GM12878 (cell line): ENCODE data around the gene OSMR. TPM values are rescaled to one million over a fixed set of nuclear protein-coding genes. Genes with fewer than 3 reads are reported as not detected.

Experiments used
- ATAC-seq: fragments of 200-7000 bp; cut with Tn5 transposase; 3 replicates; pipeline ENCODE4 v1.9.1; 2020; ENCODE audit warnings: mild to moderate bottlenecking, moderate library complexity
- BruUV-seq: library from RNA; stranded (reverse); fragments of 400-500 nt; replicated peaks from 2 replicates; lab custom pipeline; 2021; lab: Mats Ljungman, UMichigan
- CTCF ChIA-PET: fragments of 300-600 bp; sonication (Branson Sonifier 250); formaldehyde crosslinking; extraction: SDS; loops from one replicate; lab custom pipeline; 2021; ENCODE audit warnings: inconsistent platforms; lab: Yijun Ruan, JAX
- POLR2A ChIA-PET: fragments of 350-600 bp; formaldehyde crosslinking; extraction: SDS; loops from one replicate; lab custom pipeline; 2021; ENCODE audit warnings: inconsistent platforms; lab: Charles Lee
- RAD21 ChIA-PET: fragments of 300-600 bp; sonication (Branson Sonifier 250); formaldehyde crosslinking; loops from one replicate; lab custom pipeline; 2023; ENCODE audit warnings: antibody characterized with exemption; ENCODE audit not compliant: unreplicated experiment; lab: Charles Lee
- SMC1A ChIA-PET: fragments of 300-600 bp; sonication (Branson Sonifier 250); formaldehyde crosslinking; loops from one replicate; lab custom pipeline; 2023; ENCODE audit not compliant: unreplicated experiment, uncharacterized antibody; lab: Charles Lee
- DNase-seq: peaks from one replicate; pipeline ENCODE4 v3.0.0-alpha.2; 2011; ENCODE audit warnings: low read depth, low spot score
- FAIRE-seq: peaks from 3 replicates; lab custom pipeline; 2011; peaks lifted over from hg19 to GRCh38; lab: Jason Lieb, UNC
- H2AFZ ChIP-seq: 2 replicates; pipeline ENCODE4 v1.6.0; 2011; ENCODE audit warnings: low read depth, low read length, control low read depth; ENCODE audit not compliant: control insufficient read depth
- H3K27ac ChIP-seq: 2 replicates; pipeline ENCODE4 v1.5.1; 2011; ENCODE audit warnings: control low read depth; ENCODE audit not compliant: control insufficient read depth, insufficient read depth
- H3K27me3 ChIP-seq, 2 experiments: replicated peaks in 1 of 2; 2 replicates each; pipeline versions ENCODE4 v1.6.0 to v1.6.1; 2011; ENCODE audit warnings: low read length in 1 of 2; ENCODE audit not compliant: control insufficient read depth in 2 of 2, insufficient read depth in 2 of 2
- H3K36me3 ChIP-seq, 2 experiments: 2 replicates each; pipeline ENCODE4 v1.5.1; 2011; ENCODE audit warnings: low read length in 1 of 2; ENCODE audit not compliant: control insufficient read depth in 2 of 2, insufficient read depth in 2 of 2
- H3K4me1 ChIP-seq: 2 replicates; pipeline ENCODE4 v1.6.1; 2011; ENCODE audit warnings: mild to moderate bottlenecking, low read length, moderate library complexity, mixed read lengths; ENCODE audit not compliant: control insufficient read depth, insufficient read depth
- H3K4me2 ChIP-seq: 2 replicates; pipeline ENCODE4 v1.6.0; 2011; ENCODE audit warnings: control low read depth; ENCODE audit not compliant: control insufficient read depth, insufficient read depth
- H3K4me3 ChIP-seq: fragments of 200-600 bp; sonication (generic); 2 replicates; pipeline ENCODE4 v1.5.1; 2016
- H3K79me2 ChIP-seq: 2 replicates; pipeline ENCODE4 v1.6.0; 2011; ENCODE audit warnings: low read length; ENCODE audit not compliant: control insufficient read depth, insufficient read depth
- H3K9ac ChIP-seq: 2 replicates; pipeline ENCODE4 v1.8.0; 2011; ENCODE audit warnings: low read length, control low read depth, mixed read lengths; ENCODE audit not compliant: control insufficient read depth, insufficient read depth
- H3K9me3 ChIP-seq: replicated peaks from 3 replicates; pipeline ENCODE4 v1.5.1; 2011; ENCODE audit warnings: mild to moderate bottlenecking, low read length; ENCODE audit not compliant: control insufficient read depth, insufficient read depth
- H4K20me1 ChIP-seq: 2 replicates; pipeline ENCODE4 v1.6.0; 2011; ENCODE audit not compliant: control insufficient read depth, insufficient read depth
- CBFB ChIP-seq: IDR thresholded peaks from 2 replicates; pipeline ENCODE4 v1.6.1; 2016; ENCODE audit warnings: antibody characterized with exemption, low read depth
- CHD4 ChIP-seq: fragments of 200-600 bp; sonication (generic); IDR thresholded peaks from 2 replicates; pipeline ENCODE4 v1.6.1; 2016; ENCODE audit warnings: mild to moderate bottlenecking
- E4F1 ChIP-seq: fragments of 450-650 bp; IDR thresholded peaks from 2 replicates; pipeline ENCODE4 v1.6.1; 2018; ENCODE audit warnings: borderline replicate concordance, mild to moderate bottlenecking; ENCODE audit not compliant: partially characterized antibody
- EED ChIP-seq: sonication (generic); IDR thresholded peaks from 2 replicates; pipeline ENCODE4 v1.6.1; 2016; ENCODE audit warnings: antibody characterized with exemption, low read depth
- IKZF2 ChIP-seq, 2 experiments: fragments of 450-650 bp; IDR thresholded peaks; 2 replicates each; pipeline ENCODE4 v1.6.1; 2017; ENCODE audit warnings: mild to moderate bottlenecking in 2 of 2, moderate library complexity in 2 of 2
- KDM1A ChIP-seq: fragments of 200-600 bp; sonication (generic); IDR thresholded peaks from 2 replicates; pipeline ENCODE4 v1.6.1; 2016; ENCODE audit warnings: borderline replicate concordance
- KLF5 ChIP-seq: fragments of 450-650 bp; IDR thresholded peaks from 2 replicates; pipeline ENCODE4 v1.6.1; 2014; ENCODE audit warnings: mild to moderate bottlenecking; ENCODE audit not compliant: partially characterized antibody
- MYC ChIP-seq: IDR thresholded peaks from 2 replicates; pipeline ENCODE4 v1.6.1; 2011; ENCODE audit warnings: mild to moderate bottlenecking, low read length, moderate library complexity, inconsistent platforms; ENCODE audit not compliant: insufficient read depth, insufficient replicate concordance, insufficient read length, severe bottlenecking
- NFXL1 ChIP-seq: fragments of 450-650 bp; IDR thresholded peaks from 2 replicates; pipeline ENCODE4 v1.6.1; 2017; ENCODE audit warnings: antibody characterized with exemption, mild to moderate bottlenecking, borderline replicate concordance
- PML ChIP-seq: IDR thresholded peaks from 2 replicates; pipeline ENCODE4 v1.6.1; 2012; ENCODE audit warnings: low read length, inconsistent platforms
- SP1 ChIP-seq: IDR thresholded peaks from one replicate; pipeline ENCODE4 v1.6.1; 2011; ENCODE audit warnings: low read depth, low read length
- STAT3 ChIP-seq: IDR thresholded peaks from 2 replicates; pipeline ENCODE4 v1.6.1; 2011; ENCODE audit warnings: low read depth, low read length, improper control_type of control experiment
- TARDBP ChIP-seq: IDR thresholded peaks from 2 replicates; pipeline ENCODE4 v1.6.1; 2016; ENCODE audit warnings: borderline replicate concordance
- ZBED1 ChIP-seq: IDR thresholded peaks from 2 replicates; pipeline ENCODE4 v1.6.1; 2016; ENCODE audit warnings: borderline replicate concordance
- ZNF384 ChIP-seq: IDR thresholded peaks from 2 replicates; pipeline ENCODE4 v1.6.1; 2012; ENCODE audit warnings: low read depth, mild to moderate bottlenecking, low read length, improper control_type of control experiment, borderline replicate concordance
- ZZZ3 ChIP-seq: IDR thresholded peaks from 2 replicates; pipeline ENCODE4 v1.6.1; 2011; ENCODE audit warnings: low read depth; ENCODE audit not compliant: control insufficient read depth, insufficient read length
- WGBS: methylation state at CpG from one replicate; pipeline ENCODE4 v1.1.6; 2016; ENCODE audit warnings: low lambda C conversion rate; ENCODE audit not compliant: insufficient replicate concordance, insufficient coverage; ENCODE audit errors: missing lambda C conversion rate; 5-methylcytosine and 5-hydroxymethylcytosine counted together
- in situ Hi-C: fragments of 300-500 bp; cut with MboI; formaldehyde crosslinking; loops from 9 replicates; pipeline ENCODE4 v1.14.3; 2018; ENCODE audit warnings: mixed read lengths
- intact Hi-C: fragments of 100-400 bp; cut with micrococcal nuclease; formaldehyde crosslinking; loops from one replicate; pipeline ENCODE4 v1.14.2; 2022; ENCODE audit not compliant: unreplicated experiment
- polyA plus RNA-seq, 11 experiments: library from polyadenylated mRNA; depleted of rRNA in 4 of 11; unstranded in 6 of 11; stranded (reverse) in 5 of 11; fragments of >200 nt; fragmentation: Nextera tagmentation in 4 of 11; fragmentation: Illumina TruSeq in 1 of 11; extraction: Ambion mirVana in 4 of 11; extraction: Trizol in 1 of 11; gene quantifications; 1 replicate in 1 of 11; 2 replicates in 10 of 11; pipeline versions ENCODE4 v1.2.1 to v1.2.3, GENCODE V29; 2011 to 2016; ENCODE audit warnings: inconsistent platforms in 2 of 11, missing spikeins in 2 of 11, low read depth in 1 of 11
- total RNA-seq, 4 experiments: library from RNA; depleted of rRNA in 3 of 4; stranded (reverse); fragments of >200 nt in 3 of 4; fragmentation: Illumina TruSeq in 1 of 4; extraction: Trizol in 1 of 4; gene quantifications; 2 replicates each; pipeline versions ENCODE4 v1.2.1 to v1.2.3, GENCODE V29; 2013 to 2021
- TF ChIP-seq, protein P1 (sequence below): IDR thresholded peaks from 2 replicates; pipeline ENCODE4 v1.6.1; 2011; ENCODE audit warnings: borderline replicate concordance, low read depth, mild to moderate bottlenecking, moderate library complexity, low read length; ENCODE audit not compliant: insufficient read depth, poor library complexity, severe bottlenecking
- TF ChIP-seq, protein P2 (sequence below): IDR thresholded peaks from 2 replicates; pipeline ENCODE4 v1.6.1; 2011; ENCODE audit warnings: borderline replicate concordance, low read depth, mild to moderate bottlenecking, moderate library complexity, mixed read lengths, low read length; ENCODE audit not compliant: insufficient read depth; ENCODE audit errors: extremely low read length

The OSMR gene
- total and polyA plus RNA-seq, 10 of the 15 experiments (the other 5 are each of a cell fraction or from before 2014, with no cell fraction given), result 0.03 to 0.05 TPM; not detected in 8

- H3K36me3 ChIP-seq, result no peaks in the 10 kb centered on the region
- no peaks in the 10 kb centered on the region for H3K79me2 ChIP-seq
- in situ Hi-C loops, result no loop called here
- WGBS, result 18% methylated on average over 5 of the region's 5 CpGs
- H4K20me1 ChIP-seq, result no peaks in the 10 kb centered on the region
- H3K4me1 ChIP-seq, result no peaks in the 10 kb centered on the region
- no peak overlapping the region for H2AFZ ChIP-seq
- H3K9ac ChIP-seq, result no peak overlapping the region
- ChIA-PET CTCF (interaction anchor here (0.9 to 2.1 kb wide), 4 partner anchors 21 to 389 kb away, joined by 3 to 9 read pairs (median 4); no protein-coding TSS in a partner anchor), POLR2A (no interaction called here), SMC1A (no interaction called here), RAD21 (no interaction called here)
- DNase-seq, result no peak
- H3K9me3 ChIP-seq, result no peaks in the 10 kb centered on the region
- intact Hi-C loops, result loop anchor here (1.0 to 5.0 kb wide), 2 partner anchors 91 to 251 kb away; no protein-coding TSS in a partner anchor
- no peak overlapping the region for H3K4me2 ChIP-seq
- no TSS peak for BruUV-seq
- no peak for FAIRE-seq
- ATAC-seq, result no peak
- TF ChIP-seq CHD4, result no peak
- TF ChIP-seq E4F1, result no peak
- TF ChIP-seq MYC, result no peak
- TF ChIP-seq PML, result no peak
- no peak for TF ChIP-seq KDM1A
- TF ChIP-seq CBFB, result no peak
- TF ChIP-seq EED, result no peak
- TF ChIP-seq STAT3, result no peak
- no peak for TF ChIP-seq ZNF384
- TF ChIP-seq NFXL1, result no peak
- TF ChIP-seq ZZZ3, result no peak
- no peak for TF ChIP-seq IKZF2 (IDR thresholded peaks at IDR 0.05)
- no peak for TF ChIP-seq SP1
- TF ChIP-seq TARDBP, result no peak
- TF ChIP-seq, protein P1, sequence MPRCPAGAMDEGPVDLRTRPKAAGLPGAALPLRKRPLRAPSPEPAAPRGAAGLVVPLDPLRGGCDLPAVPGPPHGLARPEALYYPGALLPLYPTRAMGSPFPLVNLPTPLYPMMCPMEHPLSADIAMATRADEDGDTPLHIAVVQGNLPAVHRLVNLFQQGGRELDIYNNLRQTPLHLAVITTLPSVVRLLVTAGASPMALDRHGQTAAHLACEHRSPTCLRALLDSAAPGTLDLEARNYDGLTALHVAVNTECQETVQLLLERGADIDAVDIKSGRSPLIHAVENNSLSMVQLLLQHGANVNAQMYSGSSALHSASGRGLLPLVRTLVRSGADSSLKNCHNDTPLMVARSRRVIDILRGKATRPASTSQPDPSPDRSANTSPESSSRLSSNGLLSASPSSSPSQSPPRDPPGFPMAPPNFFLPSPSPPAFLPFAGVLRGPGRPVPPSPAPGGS, result no peak
- TF ChIP-seq, protein P2, sequence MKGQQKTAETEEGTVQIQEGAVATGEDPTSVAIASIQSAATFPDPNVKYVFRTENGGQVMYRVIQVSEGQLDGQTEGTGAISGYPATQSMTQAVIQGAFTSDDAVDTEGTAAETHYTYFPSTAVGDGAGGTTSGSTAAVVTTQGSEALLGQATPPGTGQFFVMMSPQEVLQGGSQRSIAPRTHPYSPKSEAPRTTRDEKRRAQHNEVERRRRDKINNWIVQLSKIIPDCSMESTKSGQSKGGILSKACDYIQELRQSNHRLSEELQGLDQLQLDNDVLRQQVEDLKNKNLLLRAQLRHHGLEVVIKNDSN, result no peak
- TF ChIP-seq ZBED1, result no peak
- no peak for TF ChIP-seq KLF5
- no peak overlapping the region for H3K4me3 ChIP-seq
- H3K27ac ChIP-seq, result no peak overlapping the region
- H3K27me3 ChIP-seq, result no peaks in the 10 kb centered on the region
Observed at GRCh38 chr5:38831117-38831516, 14.7 kb upstream of the OSMR start.
